ENCODE data around the gene LGALS3BP.

Gene LGALS3BP

DNA sequence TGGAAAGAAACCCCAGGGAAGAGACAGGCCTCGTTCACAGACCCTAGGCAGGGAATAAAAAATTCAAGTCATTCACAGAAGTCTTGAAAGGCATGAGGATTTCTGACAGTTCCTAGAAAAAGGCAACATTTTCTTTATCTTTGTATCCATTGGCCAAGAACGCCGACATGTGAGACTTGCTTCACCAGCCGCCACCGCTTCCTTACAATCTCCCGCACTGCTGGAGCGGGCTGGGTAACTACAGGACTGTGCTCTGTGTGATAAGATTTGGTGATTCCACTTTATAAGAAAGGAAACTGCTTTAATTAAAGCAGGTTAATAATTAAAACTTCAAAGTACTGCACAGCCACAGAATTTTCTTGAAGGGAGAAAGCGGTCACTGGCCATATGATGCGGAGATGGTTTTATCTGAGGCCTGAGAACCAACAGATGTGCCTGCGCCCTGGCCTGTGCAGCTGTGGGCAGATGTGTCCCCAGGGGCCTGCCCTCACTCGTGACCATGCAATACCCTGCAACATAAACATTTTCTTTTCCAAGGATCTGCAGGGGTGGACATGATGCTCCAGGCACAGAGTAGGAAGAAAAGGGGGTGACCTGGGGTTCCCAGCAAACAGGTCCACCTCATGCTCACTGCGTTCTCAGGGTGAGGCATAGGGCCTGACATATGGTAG lies 13.0 kb upstream of the LGALS3BP start:
- no peak overlapping the region for H3K4me3 ChIP-seq (replicated peaks; ENCODE audit: low read depth, low read length)
- TF ChIP-seq, protein P1, sequence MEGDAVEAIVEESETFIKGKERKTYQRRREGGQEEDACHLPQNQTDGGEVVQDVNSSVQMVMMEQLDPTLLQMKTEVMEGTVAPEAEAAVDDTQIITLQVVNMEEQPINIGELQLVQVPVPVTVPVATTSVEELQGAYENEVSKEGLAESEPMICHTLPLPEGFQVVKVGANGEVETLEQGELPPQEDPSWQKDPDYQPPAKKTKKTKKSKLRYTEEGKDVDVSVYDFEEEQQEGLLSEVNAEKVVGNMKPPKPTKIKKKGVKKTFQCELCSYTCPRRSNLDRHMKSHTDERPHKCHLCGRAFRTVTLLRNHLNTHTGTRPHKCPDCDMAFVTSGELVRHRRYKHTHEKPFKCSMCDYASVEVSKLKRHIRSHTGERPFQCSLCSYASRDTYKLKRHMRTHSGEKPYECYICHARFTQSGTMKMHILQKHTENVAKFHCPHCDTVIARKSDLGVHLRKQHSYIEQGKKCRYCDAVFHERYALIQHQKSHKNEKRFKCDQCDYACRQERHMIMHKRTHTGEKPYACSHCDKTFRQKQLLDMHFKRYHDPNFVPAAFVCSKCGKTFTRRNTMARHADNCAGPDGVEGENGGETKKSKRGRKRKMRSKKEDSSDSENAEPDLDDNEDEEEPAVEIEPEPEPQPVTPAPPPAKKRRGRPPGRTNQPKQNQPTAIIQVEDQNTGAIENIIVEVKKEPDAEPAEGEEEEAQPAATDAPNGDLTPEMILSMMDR (IDR thresholded peaks at IDR 0.05; ENCODE audit: low read length, missing control alignments), result no peak

DNA sequence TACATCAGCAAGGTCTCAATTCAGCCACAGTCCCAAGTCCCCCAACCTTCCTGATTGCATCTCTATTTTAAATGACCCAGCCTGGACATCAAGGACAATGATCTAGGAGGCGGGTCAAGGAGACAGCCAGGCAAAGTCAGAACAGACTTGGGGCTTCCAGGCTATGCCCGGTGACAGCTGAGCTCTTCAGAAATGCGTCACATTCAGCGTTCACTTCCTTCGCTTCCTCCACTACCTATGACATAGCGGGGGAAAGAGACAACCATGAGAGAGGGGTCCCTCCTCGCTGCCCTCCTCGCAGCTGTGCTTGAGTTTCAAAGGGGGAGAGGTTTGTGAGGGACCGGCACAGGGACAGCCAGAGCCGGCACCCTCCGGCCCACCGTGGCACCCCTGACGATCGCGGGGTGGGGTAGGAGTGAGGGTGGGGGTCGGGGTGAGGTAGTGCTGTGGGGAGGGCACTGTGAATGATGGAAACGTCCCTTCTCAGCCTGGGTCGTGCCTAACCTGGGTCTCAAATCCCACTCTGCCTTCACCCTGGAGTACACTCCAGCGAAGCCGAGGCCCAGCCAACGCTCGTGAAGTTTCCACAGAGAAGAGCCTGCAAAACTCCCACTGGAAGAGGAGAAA lies 12.3 kb upstream of the LGALS3BP start:
- no peak overlapping the region for H3K4me3 ChIP-seq (replicated peaks; ENCODE audit: low read depth, low read length)
- TF ChIP-seq, protein P1 (IDR thresholded peaks at IDR 0.05; ENCODE audit: low read length, missing control alignments), result no peak
- DNase-seq (ENCODE audit: low read depth), result no peak

More for the DNA sequence above, 13.0 kb upstream of the LGALS3BP start:
- DNase-seq (ENCODE audit: low read depth), result no peak

DNA sequence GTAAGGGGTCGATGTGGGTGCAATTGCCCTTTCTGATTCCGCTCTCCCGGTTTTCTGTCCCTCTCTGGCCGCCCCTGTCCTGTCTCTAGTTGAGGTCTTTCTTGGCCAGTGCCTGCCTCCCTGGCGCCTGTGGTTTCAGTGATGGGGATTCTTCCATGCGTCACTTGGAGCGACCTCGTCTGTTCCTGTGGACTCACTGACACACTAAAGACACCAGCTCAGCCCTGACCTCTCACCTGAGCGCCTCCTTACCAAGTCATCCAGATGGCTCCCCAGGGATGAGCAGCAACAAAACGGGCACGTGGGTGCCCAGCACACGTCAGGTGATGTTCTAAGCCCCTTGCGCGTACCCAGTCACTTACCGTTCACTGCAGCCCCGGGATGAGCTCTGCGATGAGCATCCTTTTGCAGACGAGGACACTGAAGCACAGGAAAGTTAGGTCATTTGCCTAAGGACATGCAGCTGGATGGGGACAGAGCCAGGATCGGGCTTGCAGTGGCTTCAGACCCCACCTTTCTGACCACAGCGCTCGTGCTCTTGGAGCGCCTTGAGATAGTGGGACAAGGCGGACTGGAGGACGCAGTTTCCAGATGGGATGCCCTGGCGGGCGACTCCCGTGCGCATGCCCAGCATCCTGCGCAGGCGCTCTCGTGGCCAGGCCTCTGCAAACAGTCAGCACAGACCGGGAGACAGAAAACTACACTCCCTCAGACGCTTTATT lies 11.5 kb upstream of the LGALS3BP start:
- H3K4me3 ChIP-seq (replicated peaks; ENCODE audit: low read depth, low read length), result no peak overlapping the region
- no peak for DNase-seq (ENCODE audit: low read depth)
- TF ChIP-seq, protein P1 (IDR thresholded peaks at IDR 0.05; ENCODE audit: low read length, missing control alignments), result no peak

DNA sequence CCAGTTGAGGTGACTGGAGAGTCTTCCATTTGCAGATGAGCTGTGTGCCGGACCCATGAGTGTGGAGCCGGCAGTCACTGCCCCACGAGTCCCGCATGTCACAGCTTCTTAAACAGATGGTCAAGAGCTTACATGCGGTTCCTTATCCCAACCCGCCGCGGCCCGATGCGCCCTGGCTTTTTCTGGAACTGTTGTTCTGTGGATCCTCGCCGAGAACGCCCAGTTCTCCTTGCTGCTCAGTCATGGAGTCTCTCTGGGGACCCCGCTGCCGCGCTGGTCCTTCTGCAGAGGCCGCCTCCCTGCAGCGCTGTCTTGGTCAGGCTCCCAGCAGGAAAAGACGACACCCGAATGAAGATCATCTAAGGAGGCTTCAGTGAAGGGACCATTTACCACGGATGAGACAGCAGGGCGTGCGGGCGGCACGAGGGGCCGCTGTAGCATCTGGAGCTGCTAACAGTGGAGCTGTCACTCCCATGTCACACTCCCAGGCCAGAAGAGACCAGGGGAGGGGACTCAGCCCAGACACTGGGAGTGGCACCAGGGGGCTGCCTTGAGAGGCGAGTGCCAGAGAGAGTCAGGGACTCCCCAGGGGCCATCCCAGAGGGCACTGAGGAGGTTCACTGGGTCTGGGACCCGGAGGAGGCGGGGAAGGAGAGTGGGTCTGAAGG lies 10.8 kb upstream of the LGALS3BP start:
- DNase-seq (ENCODE audit: low read depth), result no peak
- H3K4me3 ChIP-seq (replicated peaks; ENCODE audit: low read depth, low read length), result no peak overlapping the region
- TF ChIP-seq, protein P1 (IDR thresholded peaks at IDR 0.05; ENCODE audit: low read length, missing control alignments), result no peak

DNA sequence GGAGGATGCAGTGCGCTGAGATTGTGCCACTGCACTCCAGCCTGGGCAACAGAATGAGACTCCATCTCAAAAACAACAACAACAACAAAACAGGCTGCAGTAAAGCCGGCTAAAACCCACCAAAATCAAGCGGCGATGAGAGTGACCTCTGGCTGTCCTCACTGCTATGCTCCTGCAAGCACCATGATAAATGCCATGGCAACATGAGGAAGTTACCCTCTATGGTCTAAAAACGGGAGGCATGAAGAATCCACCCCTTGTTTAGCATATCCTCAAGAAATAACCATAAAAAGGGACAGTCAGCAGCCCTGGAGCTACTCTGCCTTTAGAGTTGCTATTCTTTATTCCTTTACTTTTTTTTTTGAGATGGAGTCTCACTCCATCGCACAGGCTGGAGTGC lies 8.4 kb upstream of the LGALS3BP start:
- peak; percentile 38 for DNase-seq (ENCODE audit: low read depth)
- TF ChIP-seq, protein P1 (IDR thresholded peaks at IDR 0.05; ENCODE audit: low read length, missing control alignments), result no peak
- H3K4me3 ChIP-seq (replicated peaks; ENCODE audit: low read depth, low read length), result no peak overlapping the region

DNA sequence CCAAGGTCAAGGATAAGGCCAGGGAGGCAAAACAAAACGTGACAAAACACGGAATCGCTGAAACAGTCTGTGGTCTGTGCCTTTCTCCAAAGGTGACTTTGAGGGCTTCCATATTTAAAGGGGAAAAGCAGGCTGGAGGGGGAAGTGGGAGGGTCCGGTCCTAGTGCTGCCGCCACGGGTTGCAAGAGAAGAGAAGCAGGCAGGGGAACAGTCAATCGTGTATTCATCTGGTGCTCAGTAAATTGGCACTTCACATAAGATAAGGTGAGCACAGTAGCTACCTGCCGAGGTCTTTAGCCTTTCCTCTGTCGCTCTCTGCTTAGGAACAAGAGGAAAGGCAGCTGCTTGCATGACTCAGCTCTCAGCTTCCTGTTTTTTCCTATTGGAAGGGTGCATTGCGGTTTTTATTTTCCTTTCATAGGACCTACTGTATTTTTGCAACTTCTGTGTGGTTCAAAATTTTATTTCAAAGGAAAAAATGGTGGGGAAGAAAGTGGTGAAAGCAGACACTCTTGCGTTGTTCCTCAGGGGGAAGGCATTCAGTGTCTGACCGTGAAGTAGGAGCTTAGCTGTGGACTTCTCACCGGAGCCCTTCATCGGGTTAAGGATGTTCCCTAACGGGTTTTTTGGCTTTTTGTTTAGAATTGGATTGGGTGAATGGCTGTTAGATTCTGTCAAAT lies 7.1 kb upstream of the LGALS3BP start:
- DNase-seq (ENCODE audit: low read depth), result peak; percentile 80
- peak overlapping the region; percentile 34 for H3K4me3 ChIP-seq (replicated peaks; ENCODE audit: low read depth, low read length)
- TF ChIP-seq, protein P1 (IDR thresholded peaks at IDR 0.05; ENCODE audit: low read length, missing control alignments), result no peak
